Left renal pelvis (tissue), 4 donors: Measurements from ENCODE around the gene UBL5. TPM values are rescaled to one million over a fixed set of nuclear protein-coding genes. Genes with fewer than 3 reads are reported as not detected.

ENCODE experiments used
- DNase-seq, 4 donors: peaks; one replicate each; pipeline ENCODE4 v3.0.0-alpha.2; 2013; ENCODE audit warnings: low read depth in 4 of 4, low spot score in 3 of 4
- polyA plus RNA-seq, 4 donors: library from polyadenylated mRNA; unstranded; fragments of 120-200 nt; gene quantifications; one replicate each; pipeline ENCODE4 v1.2.1, GENCODE V29; 2013; ENCODE audit not compliant: insufficient read length in 4 of 4

The UBL5 gene
- polyA plus RNA-seq, 4 donors, result 217 to 297 (median 282) TPM

- DNase-seq, result no peak
Observed at GRCh38 chr19:9848762-9849161, 21.0 kb downstream of the UBL5 start.

GRCh38 chr19:9849791-9850190 is 22.1 kb downstream of the UBL5 start:
- DNase-seq, result no peak

- DNase-seq, result peak in 2 of 4 donors; percentile 28 to 58
Observed at GRCh38 chr19:9850235-9850959, 22.7 kb downstream of the UBL5 start.

- no peak for DNase-seq
Observed at GRCh38 chr19:9854282-9854846, 26.6 kb downstream of the UBL5 start.

- no peak for DNase-seq
Observed at GRCh38 chr19:9856609-9857008, 28.9 kb downstream of the UBL5 start.

GRCh38 chr19:9857076-9857721 is 29.5 kb downstream of the UBL5 start:
- DNase-seq, result no peak

- DNase-seq, result no peak
Observed at GRCh38 chr19:9857920-9858746, 30.4 kb downstream of the UBL5 start.

- DNase-seq, result no peak
Observed at GRCh38 chr19:9858766-9859165, 31.0 kb downstream of the UBL5 start.

- no peak for DNase-seq
Observed at GRCh38 chr19:9860407-9860806, 32.7 kb downstream of the UBL5 start.

GRCh38 chr19:9861503-9861902 is 33.8 kb downstream of the UBL5 start:
- DNase-seq, result no peak

- no peak for DNase-seq
Observed at GRCh38 chr19:9862938-9863337, 35.2 kb downstream of the UBL5 start.

- no peak for DNase-seq
Observed at GRCh38 chr19:9863759-9864158, 36.0 kb downstream of the UBL5 start.

GRCh38 chr19:9865732-9866501 is 38.2 kb downstream of the UBL5 start:
- no peak for DNase-seq

GRCh38 chr19:9868983-9869617 is 41.4 kb downstream of the UBL5 start:
- DNase-seq, result no peak

- DNase-seq, result no peak
Observed at GRCh38 chr19:9871626-9872338, 44.1 kb downstream of the UBL5 start.

- no peak for DNase-seq
Observed at GRCh38 chr19:9872618-9873242, 45.0 kb downstream of the UBL5 start.

- DNase-seq, result no peak
Observed at GRCh38 chr19:9875031-9875627, 47.4 kb downstream of the UBL5 start.

GRCh38 chr19:9875796-9876195 is 48.1 kb downstream of the UBL5 start:
- no peak for DNase-seq
